ENCODE measurements around the gene SETD5. TPM values are rescaled to one million over a fixed set of nuclear protein-coding genes. Genes with fewer than 3 reads are reported as not detected.

Gene SETD5
- total and polyA plus RNA-seq, 10 donors = 9.7 to 159 (median 118) TPM

DNA sequence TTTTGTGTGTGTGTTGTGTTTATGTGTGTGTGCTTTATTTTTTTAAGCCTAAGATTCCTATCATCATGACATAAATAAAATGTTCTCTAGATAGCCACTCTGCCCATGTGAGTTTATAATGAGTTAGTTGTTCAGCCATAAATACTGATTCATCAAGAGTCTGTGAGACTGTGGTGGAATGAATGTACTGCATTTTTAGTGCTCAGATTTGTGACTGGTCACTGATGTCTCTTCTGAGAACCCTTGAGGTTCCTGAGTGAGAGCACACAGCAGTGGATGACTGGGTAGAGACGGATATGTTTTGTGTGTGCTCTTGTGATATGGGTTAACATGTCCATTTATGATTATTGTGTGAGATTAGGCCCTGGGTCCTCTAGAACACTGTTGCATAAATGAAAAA is 51.2 kb downstream of the SETD5 start:
- no peaks in the 10 kb centered on the region for H3K27me3 ChIP-seq (replicated peaks in 1 of 7)
- TF ChIP-seq POLR2A (IDR thresholded peaks at IDR 0.05) (no peak), POLR2AphosphoS5 (IDR thresholded peaks at IDR 0.05) (no peak)
- TF ChIP-seq, protein P1, sequence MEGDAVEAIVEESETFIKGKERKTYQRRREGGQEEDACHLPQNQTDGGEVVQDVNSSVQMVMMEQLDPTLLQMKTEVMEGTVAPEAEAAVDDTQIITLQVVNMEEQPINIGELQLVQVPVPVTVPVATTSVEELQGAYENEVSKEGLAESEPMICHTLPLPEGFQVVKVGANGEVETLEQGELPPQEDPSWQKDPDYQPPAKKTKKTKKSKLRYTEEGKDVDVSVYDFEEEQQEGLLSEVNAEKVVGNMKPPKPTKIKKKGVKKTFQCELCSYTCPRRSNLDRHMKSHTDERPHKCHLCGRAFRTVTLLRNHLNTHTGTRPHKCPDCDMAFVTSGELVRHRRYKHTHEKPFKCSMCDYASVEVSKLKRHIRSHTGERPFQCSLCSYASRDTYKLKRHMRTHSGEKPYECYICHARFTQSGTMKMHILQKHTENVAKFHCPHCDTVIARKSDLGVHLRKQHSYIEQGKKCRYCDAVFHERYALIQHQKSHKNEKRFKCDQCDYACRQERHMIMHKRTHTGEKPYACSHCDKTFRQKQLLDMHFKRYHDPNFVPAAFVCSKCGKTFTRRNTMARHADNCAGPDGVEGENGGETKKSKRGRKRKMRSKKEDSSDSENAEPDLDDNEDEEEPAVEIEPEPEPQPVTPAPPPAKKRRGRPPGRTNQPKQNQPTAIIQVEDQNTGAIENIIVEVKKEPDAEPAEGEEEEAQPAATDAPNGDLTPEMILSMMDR (IDR thresholded peaks at IDR 0.05 in 8 of 11, conservative IDR thresholded peaks at IDR 0.05 in 3 of 11) = no peak
- intact Hi-C loops (cut with DNase I; ENCODE audit: low total_unique reads) = no loop called here
- no peak overlapping the region for H3K4me3 ChIP-seq
- H3K36me3 ChIP-seq = peaks cover 12 to 100% (median 82%) of the 10 kb centered on the region in 6 donors
- no peak overlapping the region for H3K27ac ChIP-seq
- 81 to 93% (median 83%) methylated on average over 1 of the region's 1 CpG for WGBS, 5 donors
- peaks cover 0 to 22% (median 8%) of the 10 kb centered on the region in 6 donors for H3K4me1 ChIP-seq
- no peaks in the 10 kb centered on the region for H3K9me3 ChIP-seq
- no peak for DNase-seq

DNA sequence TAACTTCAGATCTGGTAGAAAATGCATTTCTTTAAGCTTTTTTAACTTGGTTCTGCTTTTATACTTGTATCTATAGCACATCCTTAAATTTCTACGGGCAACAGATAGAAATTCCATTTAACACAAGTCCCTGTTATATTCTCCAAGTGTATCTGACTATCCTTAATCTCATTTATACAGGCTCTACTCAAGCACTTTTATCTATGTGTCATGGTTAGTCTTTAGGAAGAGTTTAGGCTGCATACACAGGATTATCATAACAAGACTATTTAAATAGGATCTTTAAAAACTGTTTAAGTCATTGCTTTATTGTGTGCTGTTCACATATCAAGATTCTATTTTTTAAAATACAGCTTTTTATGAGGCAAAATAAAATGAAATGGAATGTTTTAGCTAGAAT is 52.7 kb downstream of the SETD5 start:
- WGBS, 5 donors = 88 to 100% (median 98%) methylated on average over 1 of the region's 1 CpG
- H3K9me3 ChIP-seq = no peaks in the 10 kb centered on the region
- TF ChIP-seq, protein P1 (IDR thresholded peaks at IDR 0.05 in 8 of 11, conservative IDR thresholded peaks at IDR 0.05 in 3 of 11) = no peak
- intact Hi-C loops (cut with DNase I; ENCODE audit: low total_unique reads) = no loop called here
- no peak overlapping the region for H3K27ac ChIP-seq
- no peaks in the 10 kb centered on the region for H3K27me3 ChIP-seq (replicated peaks in 1 of 7)
- H3K4me1 ChIP-seq = peaks cover 0 to 22% (median 8%) of the 10 kb centered on the region in 6 donors
- H3K4me3 ChIP-seq = no peak overlapping the region
- peaks cover 11 to 100% (median 80%) of the 10 kb centered on the region in 6 donors for H3K36me3 ChIP-seq
- no peak for DNase-seq

DNA sequence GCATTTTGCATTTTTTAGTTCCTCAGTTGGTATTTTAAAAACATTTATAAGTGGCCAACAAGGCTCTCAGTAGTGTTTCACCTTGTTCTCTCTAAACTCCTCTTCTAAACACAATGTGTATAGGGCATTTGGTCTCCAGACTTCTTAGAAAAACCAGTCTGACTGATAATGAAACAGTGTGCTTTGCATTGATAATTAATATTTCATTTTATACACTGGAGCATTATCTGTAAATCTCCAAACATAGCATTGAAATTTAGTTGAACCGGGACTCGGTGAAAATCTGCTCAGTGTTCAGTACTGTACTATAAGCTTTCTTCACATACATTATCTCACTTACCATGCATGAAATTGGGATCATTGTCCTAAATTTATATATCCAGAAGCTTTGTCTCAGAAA is 53.6 kb downstream of the SETD5 start:
- H3K36me3 ChIP-seq = peaks cover 10 to 100% (median 80%) of the 10 kb centered on the region in 6 donors
- no peaks in the 10 kb centered on the region for H3K9me3 ChIP-seq
- no peak for TF ChIP-seq POLR2AphosphoS5 (IDR thresholded peaks at IDR 0.05)
- TF ChIP-seq, protein P1 (IDR thresholded peaks at IDR 0.05 in 8 of 11, conservative IDR thresholded peaks at IDR 0.05 in 3 of 11) = no peak
- peaks cover 0 to 22% (median 8%) of the 10 kb centered on the region in 6 donors for H3K4me1 ChIP-seq
- intact Hi-C loops (cut with DNase I; ENCODE audit: low total_unique reads) = no loop called here
- H3K27ac ChIP-seq = peak overlapping the region in 1 of 8 donors; percentile 15
- H3K27me3 ChIP-seq (replicated peaks in 1 of 7) = no peaks in the 10 kb centered on the region
- no peak for DNase-seq
- WGBS, 5 donors = 92 to 99% (median 95%) methylated on average over 2 of the region's 2 CpGs
- H3K4me3 ChIP-seq = no peak overlapping the region

DNA sequence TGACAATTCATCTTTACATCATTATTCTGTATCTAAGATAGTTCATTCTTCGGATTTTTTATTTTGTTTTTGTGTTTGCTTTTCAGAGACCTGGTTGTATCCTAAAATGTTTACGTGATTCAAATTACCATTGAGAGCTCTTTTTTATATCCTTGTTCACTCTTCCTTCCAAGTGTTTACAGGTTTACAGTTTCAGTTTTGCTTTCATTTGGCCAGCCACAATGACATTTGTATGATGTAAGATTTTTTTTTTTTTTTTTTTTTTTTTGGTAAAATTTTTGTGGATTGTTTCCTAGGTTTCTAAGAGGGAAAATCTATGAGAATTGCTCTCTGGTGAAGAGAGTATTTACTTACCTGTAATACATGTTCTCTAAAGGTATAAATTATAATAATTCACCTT is 55.0 kb downstream of the SETD5 start:
- H3K4me3 ChIP-seq = no peak overlapping the region
- whole genome bisulfite sequencing, 5 donors = 72 to 85% (median 82%) methylated on average over 2 of the region's 2 CpGs
- peak overlapping the region in 6 of 8 donors; percentile 18 to 61 (median 34) for H3K27ac ChIP-seq
- H3K36me3 ChIP-seq = peaks cover 10 to 100% (median 79%) of the 10 kb centered on the region in 6 donors
- TF ChIP-seq POLR2A (IDR thresholded peaks at IDR 0.05) (no peak), POLR2AphosphoS5 (IDR thresholded peaks at IDR 0.05) (no peak)
- TF ChIP-seq, protein P1 (IDR thresholded peaks at IDR 0.05 in 8 of 11, conservative IDR thresholded peaks at IDR 0.05 in 3 of 11) = no peak
- no peaks in the 10 kb centered on the region for H3K27me3 ChIP-seq (replicated peaks in 1 of 7)
- intact Hi-C loops (cut with DNase I; ENCODE audit: low total_unique reads) = no loop called here
- no peak for DNase-seq
- H3K4me1 ChIP-seq = peaks cover 0 to 22% (median 8%) of the 10 kb centered on the region in 6 donors
- H3K9me3 ChIP-seq = no peaks in the 10 kb centered on the region
